ENCODE results near the gene LAMC3.

Gene LAMC3

GRCh38 chr9:130979591-130980385, 29.2 kb upstream of the LAMC3 start:
- DNase-seq (ENCODE audit: low read depth in 2 of 2): no peak

- no peak for DNase-seq (ENCODE audit: low read depth in 2 of 2)
Observed at GRCh38 chr9:130980526-130980925, 28.4 kb upstream of the LAMC3 start.

DNA sequence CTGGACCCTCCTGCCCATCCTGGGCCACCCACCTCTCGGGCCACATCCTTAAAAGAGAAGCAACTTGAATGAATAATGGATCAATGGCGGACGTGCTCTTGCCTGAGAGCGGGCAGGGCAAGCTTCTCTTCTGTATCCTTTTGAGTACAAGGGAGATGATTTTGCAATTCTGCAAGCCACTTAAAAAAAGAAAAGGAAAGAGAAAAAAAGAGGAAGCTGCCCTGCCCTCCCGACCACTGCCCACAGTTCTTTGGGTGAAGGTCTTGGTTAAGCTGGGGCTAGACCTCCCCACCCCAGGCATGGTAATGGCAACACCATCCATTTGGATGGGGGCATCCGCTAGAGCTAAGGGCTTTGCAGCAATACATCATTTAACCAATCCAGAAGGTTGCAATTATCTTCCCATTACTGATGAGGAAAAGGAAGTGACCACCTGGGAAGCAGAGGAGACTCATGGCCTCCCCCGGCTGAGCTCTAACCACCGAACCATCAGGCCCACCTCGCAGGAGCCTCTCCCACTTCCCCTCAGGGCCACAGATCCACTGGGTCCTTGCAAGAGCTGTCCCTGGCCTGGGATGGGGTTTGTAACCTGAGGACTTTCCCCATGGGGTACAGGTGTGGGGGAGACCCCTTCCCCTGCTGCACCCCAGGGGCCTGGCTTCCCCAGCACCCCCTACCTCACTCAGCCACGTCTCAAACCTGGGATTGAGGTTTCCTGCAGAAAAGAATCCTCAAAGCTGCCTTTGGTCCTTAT, 27.8 kb upstream of the LAMC3 start:
- DNase-seq (ENCODE audit: low read depth in 2 of 2): no peak

DNA sequence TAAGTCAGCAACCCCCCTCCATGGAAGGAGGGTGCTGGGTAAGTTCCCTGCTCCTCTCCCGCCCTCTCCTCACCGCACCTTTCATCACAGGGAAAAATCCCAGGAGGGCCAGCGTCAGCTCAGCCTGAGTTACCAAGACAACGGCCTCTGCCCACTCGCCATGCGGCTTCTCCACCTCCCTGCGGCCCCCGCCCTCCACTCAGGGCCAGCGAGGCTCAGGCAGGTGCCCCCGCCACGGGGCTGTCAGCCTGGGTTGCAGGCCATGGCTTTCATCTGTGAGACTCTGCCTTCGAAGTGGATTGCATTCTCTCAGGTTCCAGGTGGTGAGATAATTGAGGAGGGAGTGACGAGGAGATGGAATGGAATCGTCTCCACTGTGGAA, 27.2 kb upstream of the LAMC3 start:
- DNase-seq (ENCODE audit: low read depth in 2 of 2): no peak

GRCh38 chr9:130982636-130983358, 26.2 kb upstream of the LAMC3 start:
- no peak for DNase-seq (ENCODE audit: low read depth in 2 of 2)

DNA sequence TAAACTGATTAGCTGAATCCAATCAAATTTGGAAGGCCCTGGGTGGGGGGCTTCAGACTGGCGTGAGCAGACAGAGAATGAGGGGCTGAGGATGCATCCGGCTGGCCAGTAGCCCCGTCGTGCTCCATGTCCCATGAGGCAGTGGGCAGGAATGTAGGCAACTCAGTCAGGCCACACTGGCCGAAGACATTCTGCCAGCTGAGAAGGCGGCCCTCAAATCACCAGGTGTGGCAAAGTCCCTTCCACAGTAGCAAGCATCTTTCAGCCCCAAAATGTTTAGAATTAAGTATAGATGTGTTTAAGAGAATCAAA, 25.7 kb upstream of the LAMC3 start:
- no peak for DNase-seq (ENCODE audit: low read depth in 2 of 2)

DNA sequence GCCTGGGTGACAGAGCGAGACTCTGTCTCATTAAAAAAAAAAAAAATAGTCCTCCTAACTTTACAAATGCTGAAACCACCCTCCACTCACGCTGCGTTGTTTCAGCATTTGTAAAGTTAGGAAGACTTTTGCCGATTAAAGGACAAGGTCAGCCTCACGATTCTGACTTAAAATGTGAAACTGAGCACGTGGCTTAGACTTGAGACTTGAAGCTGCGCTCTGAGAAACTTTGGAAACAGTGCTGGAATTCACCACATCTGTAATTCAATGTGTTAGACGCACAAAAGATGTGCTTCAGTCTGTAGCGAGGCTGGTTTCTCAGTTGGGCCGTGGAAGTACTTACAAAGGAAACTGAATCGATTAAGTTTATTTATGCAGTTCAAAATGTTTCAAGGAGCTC, 25.0 kb upstream of the LAMC3 start:
- DNase-seq (ENCODE audit: low read depth in 2 of 2): no peak

DNA sequence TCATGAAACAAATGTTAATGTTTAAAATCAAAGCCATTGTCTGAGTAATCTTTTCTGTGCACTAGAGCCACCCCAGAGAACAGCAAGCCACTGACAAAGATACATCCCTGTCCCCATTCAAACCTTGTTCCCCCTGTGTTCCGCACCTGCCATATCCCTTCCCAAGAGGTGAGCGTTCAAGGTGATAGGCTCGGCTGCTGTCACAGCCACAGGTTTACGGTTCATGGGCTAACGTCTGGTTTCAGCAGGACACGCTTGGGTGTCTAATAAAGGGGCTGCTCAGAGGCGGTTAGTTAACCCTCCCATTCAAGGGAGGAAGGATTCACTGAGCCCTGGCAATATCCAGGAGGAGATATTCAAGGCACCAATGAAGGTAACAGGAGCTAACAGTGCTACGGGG, 24.5 kb upstream of the LAMC3 start:
- no peak for DNase-seq (ENCODE audit: low read depth in 2 of 2)

DNA sequence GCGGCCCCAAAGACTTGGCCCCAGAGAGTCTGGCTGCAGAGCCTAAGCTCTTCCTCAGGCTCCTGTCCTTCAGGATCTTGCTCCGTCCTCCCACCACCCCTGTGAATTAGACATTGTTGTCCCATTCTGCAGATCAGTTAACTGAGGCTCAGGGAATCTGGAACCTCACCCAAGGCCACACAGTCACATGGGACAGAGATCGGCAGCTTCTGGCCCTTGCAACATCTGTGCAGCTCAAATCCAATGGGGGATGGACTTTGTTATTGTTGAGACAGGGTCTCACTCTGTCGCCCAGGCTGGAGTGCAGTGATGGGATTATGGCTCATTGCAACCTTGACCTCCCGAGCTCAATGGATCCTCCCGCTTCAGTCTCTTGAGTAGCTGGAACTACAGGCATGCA, 23.9 kb upstream of the LAMC3 start:
- no peak for DNase-seq (ENCODE audit: low read depth in 2 of 2)

- DNase-seq (ENCODE audit: low read depth in 2 of 2): no peak
Observed at GRCh38 chr9:130985606-130986162, 23.3 kb upstream of the LAMC3 start.

DNA sequence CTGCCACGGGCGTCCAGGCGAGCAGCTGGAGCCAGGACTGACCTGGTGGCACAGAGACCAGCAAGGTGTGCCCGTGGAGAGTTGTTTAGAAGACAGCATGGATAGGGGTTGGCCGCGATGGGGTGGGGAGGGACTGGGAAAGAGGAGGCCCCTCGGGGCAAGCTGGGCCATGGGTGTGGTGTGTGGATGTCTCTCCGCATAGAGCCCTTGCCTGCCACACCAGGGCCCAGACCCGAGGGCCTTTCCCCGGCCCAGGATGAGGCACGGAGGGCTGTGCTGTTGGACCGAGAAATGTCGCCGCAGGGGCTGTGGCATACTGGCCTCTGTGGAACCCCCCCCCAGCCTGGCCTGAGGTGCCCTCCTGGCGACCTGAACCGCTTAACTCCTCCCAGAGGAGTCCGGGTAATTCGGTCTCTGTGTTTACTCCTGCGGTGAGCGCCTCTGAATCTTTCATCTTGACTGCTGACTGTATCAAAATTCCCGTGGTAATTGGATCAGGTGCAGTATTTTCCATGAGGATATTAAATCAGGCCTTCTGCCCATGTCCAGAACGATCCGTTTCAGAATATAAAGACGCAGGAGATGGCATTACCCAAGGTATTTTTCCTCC, 22.5 kb upstream of the LAMC3 start:
- no peak for DNase-seq (ENCODE audit: low read depth in 2 of 2)

- DNase-seq (ENCODE audit: low read depth in 2 of 2): no peak
Observed at GRCh38 chr9:130987054-130987453, 21.9 kb upstream of the LAMC3 start.

GRCh38 chr9:130987738-130988399, 21.1 kb upstream of the LAMC3 start:
- no peak for DNase-seq (ENCODE audit: low read depth in 2 of 2)

DNA sequence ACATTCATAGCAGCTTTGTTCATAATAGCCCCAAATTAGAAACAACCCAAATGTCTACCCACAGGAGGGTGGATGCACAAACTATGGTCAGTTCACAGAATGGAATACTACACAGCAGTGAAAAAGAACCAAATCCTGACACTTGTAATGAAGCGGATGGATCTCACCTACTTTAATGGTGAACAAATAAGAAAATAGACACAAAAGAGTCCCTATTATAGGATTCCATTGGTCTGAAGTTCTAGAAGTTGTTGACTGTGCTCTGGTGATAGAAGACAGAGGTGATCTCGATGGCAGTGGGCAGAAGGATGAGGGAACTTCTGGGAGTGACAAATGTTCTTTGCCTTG, 20.6 kb upstream of the LAMC3 start:
- DNase-seq (ENCODE audit: low read depth in 2 of 2): no peak

GRCh38 chr9:130988905-130989304, 20.1 kb upstream of the LAMC3 start:
- no peak for DNase-seq (ENCODE audit: low read depth in 2 of 2)

- no peak for DNase-seq (ENCODE audit: low read depth in 2 of 2)
Observed at GRCh38 chr9:130989391-130989790, 19.6 kb upstream of the LAMC3 start.

DNA sequence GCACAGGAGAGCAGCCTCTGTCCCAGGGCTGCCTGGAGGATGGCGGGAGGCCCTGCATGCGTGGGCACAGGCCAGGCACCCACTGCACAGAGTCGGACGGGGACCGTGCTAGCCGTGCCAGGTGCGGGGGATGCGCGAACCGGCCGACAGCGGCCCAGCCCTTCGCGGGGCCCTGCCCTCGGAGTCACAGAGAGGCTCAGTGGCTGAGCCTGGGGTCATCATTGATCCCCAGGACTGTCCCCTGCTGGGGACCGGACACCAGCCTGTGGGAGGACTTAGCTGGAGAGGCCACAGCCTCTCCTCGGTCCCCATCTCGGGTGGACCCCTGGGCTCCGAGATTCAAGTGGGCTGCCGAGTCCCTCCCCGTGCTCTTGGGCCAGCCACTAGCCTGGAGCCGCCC, 19.1 kb upstream of the LAMC3 start:
- DNase-seq (ENCODE audit: low read depth in 2 of 2): no peak

DNA sequence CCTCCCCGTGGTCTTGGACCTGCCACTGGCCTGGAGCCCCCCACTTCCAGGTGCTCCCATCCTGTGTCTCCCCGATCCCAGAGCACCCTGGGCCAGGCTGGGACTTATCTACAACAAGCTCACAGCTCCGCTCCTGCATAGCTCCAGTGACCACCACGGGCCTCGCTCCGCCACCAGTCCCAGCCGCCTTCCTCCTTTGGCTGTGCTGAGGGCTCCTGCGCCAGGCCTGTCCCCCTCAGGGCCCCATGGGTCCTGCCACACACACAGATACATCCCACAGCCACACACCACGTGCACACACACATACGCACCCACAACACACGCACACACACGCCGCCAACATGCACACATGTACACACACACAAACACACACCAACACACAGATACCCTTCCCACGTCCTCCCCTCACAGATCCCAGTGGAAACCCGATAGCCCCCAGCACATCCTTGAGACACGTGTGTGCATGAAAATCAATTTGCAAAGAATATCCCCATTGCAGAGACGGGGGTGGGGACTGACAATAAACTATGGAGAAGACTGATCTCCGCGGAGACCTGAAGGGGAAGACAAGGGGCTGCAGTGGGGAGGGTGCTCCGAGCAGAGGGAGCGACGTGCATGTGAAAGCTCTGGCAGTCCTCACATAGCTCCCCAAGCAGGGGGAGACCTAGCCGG, 18.5 kb upstream of the LAMC3 start:
- DNase-seq (ENCODE audit: low read depth in 2 of 2): no peak

GRCh38 chr9:130990978-130991777, 17.8 kb upstream of the LAMC3 start:
- no peak for DNase-seq (ENCODE audit: low read depth in 2 of 2)
